ENCODE measurements around the gene DDX51.
A peak's percentile ranks its signal among the peaks of the same experiment; 100 is the strongest.
"Not testable (repeated sequence)": the region's sequence is repeated elsewhere in the genome, so short reads cannot be mapped to it uniquely, and the experiment has no call there.

The DDX51 gene

DNA sequence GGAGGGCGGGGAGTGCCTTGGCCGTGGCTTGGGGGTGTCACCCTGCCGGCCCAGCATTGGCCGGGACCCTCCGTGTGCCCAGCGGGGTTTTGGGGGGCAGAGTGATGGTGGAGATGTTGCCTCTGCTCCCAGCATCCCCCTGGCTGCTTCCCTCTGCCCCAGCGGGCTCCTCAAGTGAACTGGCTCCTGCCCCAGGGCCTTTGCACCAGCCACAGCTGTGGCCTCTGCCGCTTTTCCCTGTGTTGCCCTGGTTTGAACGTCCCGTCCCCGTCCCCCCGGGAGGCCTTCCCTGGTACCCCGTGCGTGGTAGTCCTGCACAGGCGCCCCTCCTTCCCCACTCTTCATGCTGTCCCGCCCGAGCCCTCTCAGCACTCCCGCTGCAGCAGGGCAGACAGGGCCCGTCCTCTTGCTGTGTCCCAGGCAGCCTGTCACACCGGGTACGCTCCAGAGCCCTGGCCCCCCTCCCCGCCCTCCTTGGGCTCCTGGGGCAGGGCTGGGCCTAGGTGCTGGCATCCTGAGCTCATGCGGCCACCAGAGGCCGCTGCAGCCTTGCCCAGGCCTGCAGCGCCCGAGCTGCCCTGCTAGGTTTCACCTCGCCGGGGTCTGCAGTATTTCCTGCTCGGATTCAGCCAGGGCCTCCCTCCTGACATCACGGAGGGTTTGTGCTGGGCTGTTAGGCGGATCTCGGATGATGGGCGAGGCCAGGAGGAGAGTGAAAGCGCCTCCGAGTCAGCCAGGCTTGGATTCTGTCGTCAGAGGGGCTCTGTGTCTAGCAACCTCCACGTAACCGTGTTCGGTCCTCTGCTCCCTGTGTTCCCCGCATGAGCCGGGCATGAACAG is 9.6 kb upstream of the DDX51 start:
- Histone ChIP-seq H3K27me3 (replicated peaks; ENCODE audit: control insufficient read depth, insufficient read depth, low read length, poor library complexity, severe bottlenecking) (no peaks in the 10 kb centered on the region), H3K9me3 (ENCODE audit: control insufficient read depth, low read length) (no peaks in the 10 kb centered on the region), H3K4me3 (ENCODE audit: insufficient read depth, low read depth, low read length, poor library complexity, severe bottlenecking) (no peak overlapping the region), H3K27ac (ENCODE audit: insufficient read depth, low read length, poor library complexity, severe bottlenecking) (no peak overlapping the region), H3K36me3 (ENCODE audit: control insufficient read depth, insufficient read depth, low read length) (peaks cover 32% of the 10 kb centered on the region), H3K4me1 (ENCODE audit: control insufficient read depth, insufficient read depth, low read length, poor library complexity, severe bottlenecking) (no peaks in the 10 kb centered on the region)
- DNase-seq: peak; percentile 46 to 54 (median 49)

DNA sequence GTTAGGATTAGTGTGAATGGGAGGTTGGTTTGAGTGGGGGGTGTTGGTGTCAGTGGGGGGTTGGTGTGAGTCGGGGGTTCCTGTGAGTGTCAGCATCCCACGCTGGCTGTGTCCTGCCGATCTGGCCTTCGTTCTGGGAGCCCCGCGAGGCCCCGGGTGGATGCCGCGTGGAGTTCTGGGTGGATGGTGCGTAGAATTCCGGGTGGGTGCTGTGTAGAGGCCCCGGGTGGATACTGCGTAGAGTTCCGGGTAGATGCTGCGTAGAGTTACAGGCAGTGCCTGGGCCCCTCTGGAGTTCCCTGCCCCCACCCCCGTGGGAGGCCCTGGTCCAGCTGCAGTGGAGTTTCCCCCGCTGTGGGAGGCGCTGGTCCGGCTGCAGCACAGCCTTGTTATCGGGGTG is 8.8 kb upstream of the DDX51 start:
- H3K27ac ChIP-seq (ENCODE audit: insufficient read depth, low read length, poor library complexity, severe bottlenecking): no peak overlapping the region
- H3K4me1 ChIP-seq (ENCODE audit: control insufficient read depth, insufficient read depth, low read length, poor library complexity, severe bottlenecking): no peaks in the 10 kb centered on the region
- no peak for DNase-seq

GRCh38 chr12:132152411-132152821 is 8.3 kb upstream of the DDX51 start:
- no peaks in the 10 kb centered on the region for H3K9me3 ChIP-seq (ENCODE audit: control insufficient read depth, low read length)
- no peak overlapping the region for H3K4me3 ChIP-seq (ENCODE audit: insufficient read depth, low read depth, low read length, poor library complexity, severe bottlenecking)
- no peaks in the 10 kb centered on the region for H3K27me3 ChIP-seq (replicated peaks; ENCODE audit: control insufficient read depth, insufficient read depth, low read length, poor library complexity, severe bottlenecking)
- H3K36me3 ChIP-seq (ENCODE audit: control insufficient read depth, insufficient read depth, low read length): peaks cover 35% of the 10 kb centered on the region
- no peak overlapping the region for H3K27ac ChIP-seq (ENCODE audit: insufficient read depth, low read length, poor library complexity, severe bottlenecking)
- no peaks in the 10 kb centered on the region for H3K4me1 ChIP-seq (ENCODE audit: control insufficient read depth, insufficient read depth, low read length, poor library complexity, severe bottlenecking)
- no peak for DNase-seq

More for the DNA sequence above, 8.8 kb upstream of the DDX51 start:
- H3K27me3 ChIP-seq (replicated peaks; ENCODE audit: control insufficient read depth, insufficient read depth, low read length, poor library complexity, severe bottlenecking): no peaks in the 10 kb centered on the region
- H3K9me3 ChIP-seq (ENCODE audit: control insufficient read depth, low read length): no peaks in the 10 kb centered on the region
- peaks cover 35% of the 10 kb centered on the region for H3K36me3 ChIP-seq (ENCODE audit: control insufficient read depth, insufficient read depth, low read length)
- no peak overlapping the region for H3K4me3 ChIP-seq (ENCODE audit: insufficient read depth, low read depth, low read length, poor library complexity, severe bottlenecking)

GRCh38 chr12:132151766-132152410 is 7.8 kb upstream of the DDX51 start:
- Histone ChIP-seq H3K4me3 (ENCODE audit: insufficient read depth, low read depth, low read length, poor library complexity, severe bottlenecking) (no peak overlapping the region), H3K27me3 (replicated peaks; ENCODE audit: control insufficient read depth, insufficient read depth, low read length, poor library complexity, severe bottlenecking) (no peaks in the 10 kb centered on the region), H3K9me3 (ENCODE audit: control insufficient read depth, low read length) (no peaks in the 10 kb centered on the region), H3K4me1 (ENCODE audit: control insufficient read depth, insufficient read depth, low read length, poor library complexity, severe bottlenecking) (no peaks in the 10 kb centered on the region), H3K27ac (ENCODE audit: insufficient read depth, low read length, poor library complexity, severe bottlenecking) (no peak overlapping the region), H3K36me3 (ENCODE audit: control insufficient read depth, insufficient read depth, low read length) (peaks cover 37% of the 10 kb centered on the region)
- no peak for DNase-seq

DNA sequence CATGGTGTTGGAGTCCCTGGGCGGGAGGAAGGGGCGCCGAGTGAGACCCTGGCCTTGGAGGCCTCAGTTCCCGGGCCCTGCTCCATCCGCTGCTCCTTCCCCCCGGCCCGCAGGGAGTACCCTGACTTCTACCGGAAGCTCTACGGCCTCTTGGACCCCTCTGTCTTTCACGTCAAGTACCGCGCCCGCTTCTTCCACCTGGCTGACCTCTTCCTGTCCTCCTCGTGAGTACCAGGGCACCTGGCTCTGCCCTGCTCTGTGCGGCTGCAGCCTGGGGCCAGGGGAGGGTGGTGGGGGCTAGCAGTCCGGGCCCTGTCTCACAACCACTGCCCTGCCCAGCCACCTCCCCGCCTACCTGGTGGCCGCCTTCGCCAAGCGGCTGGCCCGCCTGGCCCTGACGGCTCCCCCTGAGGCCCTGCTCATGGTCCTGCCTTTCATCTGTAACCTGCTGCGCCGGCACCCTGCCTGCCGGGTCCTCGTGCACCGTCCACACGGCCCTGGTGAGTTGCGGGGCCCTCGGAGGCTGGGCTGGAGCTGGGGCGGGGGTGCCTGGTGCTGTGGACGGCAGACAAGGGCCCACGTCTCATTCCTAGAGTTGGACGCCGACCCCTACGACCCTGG is 7.1 kb upstream of the DDX51 start:
- no peak overlapping the region for H3K4me3 ChIP-seq (ENCODE audit: insufficient read depth, low read depth, low read length, poor library complexity, severe bottlenecking)
- DNase-seq: no peak
- peaks cover 42% of the 10 kb centered on the region for H3K36me3 ChIP-seq (ENCODE audit: control insufficient read depth, insufficient read depth, low read length)
- H3K9me3 ChIP-seq (ENCODE audit: control insufficient read depth, low read length): no peaks in the 10 kb centered on the region
- no peaks in the 10 kb centered on the region for H3K4me1 ChIP-seq (ENCODE audit: control insufficient read depth, insufficient read depth, low read length, poor library complexity, severe bottlenecking)
- H3K27ac ChIP-seq (ENCODE audit: insufficient read depth, low read length, poor library complexity, severe bottlenecking): no peak overlapping the region
- H3K27me3 ChIP-seq (replicated peaks; ENCODE audit: control insufficient read depth, insufficient read depth, low read length, poor library complexity, severe bottlenecking): no peaks in the 10 kb centered on the region

- no peak for DNase-seq
- Histone ChIP-seq H3K9me3 (ENCODE audit: control insufficient read depth, low read length) (no peaks in the 10 kb centered on the region), H3K4me1 (ENCODE audit: control insufficient read depth, insufficient read depth, low read length, poor library complexity, severe bottlenecking) (no peaks in the 10 kb centered on the region), H3K27ac (ENCODE audit: insufficient read depth, low read length, poor library complexity, severe bottlenecking) (no peak overlapping the region), H3K27me3 (replicated peaks; ENCODE audit: control insufficient read depth, insufficient read depth, low read length, poor library complexity, severe bottlenecking) (no peaks in the 10 kb centered on the region), H3K4me3 (ENCODE audit: insufficient read depth, low read depth, low read length, poor library complexity, severe bottlenecking) (no peak overlapping the region), H3K36me3 (ENCODE audit: control insufficient read depth, insufficient read depth, low read length) (peaks cover 38% of the 10 kb centered on the region)
Measured at GRCh38 chr12:132150780-132151144, 6.6 kb upstream of the DDX51 start.

DNA sequence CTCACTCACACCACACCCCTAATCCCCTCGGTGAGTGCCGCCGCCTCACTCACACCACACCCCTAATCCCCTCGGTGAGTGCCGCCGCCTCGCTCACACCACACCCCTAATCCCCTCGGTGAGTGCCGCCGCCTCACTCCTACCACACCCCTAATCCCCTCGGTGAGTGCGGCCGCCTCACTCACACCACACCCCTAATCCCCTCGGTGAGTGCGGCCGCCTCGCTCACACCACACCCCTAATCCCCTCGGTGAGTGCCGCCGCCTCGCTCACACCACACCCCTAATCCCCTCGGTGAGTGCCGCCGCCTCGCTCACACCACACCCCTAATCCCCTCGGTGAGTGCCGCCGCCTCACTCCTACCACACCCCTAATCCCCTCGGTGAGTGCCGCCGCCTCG is 5.4 kb upstream of the DDX51 start:
- not testable (repeated sequence) for H3K4me1 ChIP-seq (ENCODE audit: control insufficient read depth, insufficient read depth, low read length, poor library complexity, severe bottlenecking); DNase-seq; H3K9me3 ChIP-seq (ENCODE audit: control insufficient read depth, low read length); H3K4me3 ChIP-seq (ENCODE audit: insufficient read depth, low read depth, low read length, poor library complexity, severe bottlenecking); H3K27ac ChIP-seq (ENCODE audit: insufficient read depth, low read length, poor library complexity, severe bottlenecking); H3K27me3 ChIP-seq (replicated peaks; ENCODE audit: control insufficient read depth, insufficient read depth, low read length, poor library complexity, severe bottlenecking)
- H3K36me3 ChIP-seq (ENCODE audit: control insufficient read depth, insufficient read depth, low read length): peaks cover 38% of the 10 kb centered on the region

DNA sequence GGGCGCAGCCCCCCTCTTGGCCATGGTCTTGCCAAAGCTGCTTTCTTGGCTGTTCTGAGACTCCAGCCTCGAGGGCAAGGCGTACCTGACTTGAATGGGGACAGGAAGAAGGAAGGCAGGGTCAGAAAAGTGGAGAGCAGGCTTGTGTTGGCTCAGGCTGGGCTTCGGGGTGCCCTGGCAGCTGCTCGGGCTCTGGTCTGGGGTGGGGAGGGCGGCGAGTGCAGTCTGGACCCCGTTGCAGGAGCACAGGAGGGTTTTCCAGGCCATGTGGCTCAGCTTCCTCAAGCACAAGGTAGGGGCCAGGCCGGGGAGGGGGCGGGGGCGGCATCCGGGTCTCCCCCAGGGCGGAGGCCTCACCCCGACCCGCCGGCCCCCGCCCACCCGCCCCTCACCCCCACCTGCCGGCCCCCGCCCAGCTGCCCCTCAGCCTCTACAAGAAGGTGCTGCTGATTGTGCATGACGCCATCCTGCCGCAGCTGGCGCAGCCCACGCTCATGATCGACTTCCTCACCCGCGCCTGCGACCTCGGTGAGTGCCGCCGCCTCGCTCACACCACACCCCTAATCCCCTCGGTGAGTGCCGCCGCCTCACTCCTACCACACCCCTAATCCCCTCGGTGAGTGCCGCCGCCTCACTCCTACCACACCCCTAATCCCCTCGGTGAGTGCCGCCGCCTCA is 4.4 kb upstream of the DDX51 start:
- Histone ChIP-seq H3K36me3 (ENCODE audit: control insufficient read depth, insufficient read depth, low read length) (peaks cover 38% of the 10 kb centered on the region), H3K4me3 (ENCODE audit: insufficient read depth, low read depth, low read length, poor library complexity, severe bottlenecking) (no peak overlapping the region), H3K4me1 (ENCODE audit: control insufficient read depth, insufficient read depth, low read length, poor library complexity, severe bottlenecking) (peaks cover 7% of the 10 kb centered on the region), H3K27ac (ENCODE audit: insufficient read depth, low read length, poor library complexity, severe bottlenecking) (no peak overlapping the region), H3K27me3 (replicated peaks; ENCODE audit: control insufficient read depth, insufficient read depth, low read length, poor library complexity, severe bottlenecking) (no peaks in the 10 kb centered on the region), H3K9me3 (ENCODE audit: control insufficient read depth, low read length) (no peaks in the 10 kb centered on the region)
- no peak for DNase-seq

DNA sequence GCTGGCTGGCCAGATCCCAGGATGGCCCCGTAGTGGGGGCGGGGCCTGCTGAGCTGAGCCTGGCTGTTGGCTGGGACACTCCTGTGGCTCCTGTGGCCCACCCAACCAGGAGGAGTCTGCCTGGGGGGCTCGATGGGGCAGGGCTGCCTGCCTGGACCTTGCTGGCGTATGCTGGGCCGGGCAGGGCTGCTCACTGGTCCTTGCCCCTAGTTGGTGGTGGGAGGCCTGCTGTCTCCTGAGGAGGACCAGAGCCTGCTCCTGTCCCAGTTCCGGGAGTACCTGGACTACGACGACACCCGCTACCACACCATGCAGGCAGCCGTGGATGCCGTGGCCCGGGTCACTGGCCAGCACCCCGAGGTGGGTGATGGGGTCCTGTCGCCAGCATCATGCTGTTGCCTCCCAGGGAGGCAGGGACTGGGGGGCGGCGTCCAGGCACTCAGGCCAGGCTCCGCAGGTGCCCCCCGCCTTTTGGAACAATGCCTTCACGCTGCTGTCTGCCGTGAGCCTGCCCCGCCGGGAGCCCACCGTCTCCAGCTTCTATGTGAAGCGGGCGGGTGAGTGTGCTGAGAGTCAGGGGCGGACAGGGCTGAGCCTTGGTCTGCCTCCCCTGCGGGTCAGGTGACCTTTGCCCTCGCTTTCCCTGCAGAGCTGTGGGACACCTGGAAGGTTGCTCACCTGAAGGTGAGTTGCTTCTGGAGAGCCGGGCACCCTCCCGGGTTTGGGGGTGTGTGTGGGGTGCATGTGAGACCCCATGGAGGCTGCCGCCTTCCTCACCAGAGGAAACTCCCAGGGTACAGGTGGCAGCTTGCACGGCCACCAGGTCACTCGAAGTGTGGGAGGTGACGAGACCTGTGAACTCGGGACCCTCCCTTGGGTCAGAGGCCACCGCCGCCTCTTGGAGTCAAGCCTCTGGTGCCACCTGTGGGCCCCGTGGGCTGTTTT is 3.6 kb upstream of the DDX51 start:
- Histone ChIP-seq H3K27ac (ENCODE audit: insufficient read depth, low read length, poor library complexity, severe bottlenecking) (no peak overlapping the region), H3K27me3 (replicated peaks; ENCODE audit: control insufficient read depth, insufficient read depth, low read length, poor library complexity, severe bottlenecking) (no peaks in the 10 kb centered on the region), H3K4me3 (ENCODE audit: insufficient read depth, low read depth, low read length, poor library complexity, severe bottlenecking) (no peak overlapping the region), H3K9me3 (ENCODE audit: control insufficient read depth, low read length) (no peaks in the 10 kb centered on the region), H3K4me1 (ENCODE audit: control insufficient read depth, insufficient read depth, low read length, poor library complexity, severe bottlenecking) (peaks cover 14% of the 10 kb centered on the region), H3K36me3 (ENCODE audit: control insufficient read depth, insufficient read depth, low read length) (peaks cover 37% of the 10 kb centered on the region)
- no peak for DNase-seq

All from effector memory CD4-positive, alpha-beta T cell (primary cell).